Neural progenitor cell (in vitro differentiated cells): ENCODE measurements around the gene FBXO39. TPM values are rescaled to one million over a fixed set of nuclear protein-coding genes. Genes with fewer than 3 reads are reported as not detected.

Experiments
- DNase-seq: peaks from one replicate; pipeline ENCODE4 v3.0.0-alpha.2; 2016; ENCODE audit warnings: low spot score
- H2AFZ ChIP-seq: fragments of 200-600 bp; sonication (generic); replicated peaks from 2 replicates; pipeline ENCODE4 v1.6.1; 2016; ENCODE audit warnings: antibody characterized with exemption
- H3F3A ChIP-seq: fragments of 200-600 bp; sonication (generic); 2 replicates; pipeline ENCODE4 v1.6.1; 2016; ENCODE audit warnings: antibody characterized with exemption, low read depth
- H3K27ac ChIP-seq: fragments of 200-600 bp; sonication (generic); 2 replicates; pipeline ENCODE4 v1.5.1; 2016; ENCODE audit warnings: mild to moderate bottlenecking
- H3K27me3 ChIP-seq: fragments of 200-600 bp; sonication (generic); 2 replicates; pipeline ENCODE4 v1.6.1; 2016; ENCODE audit warnings: mild to moderate bottlenecking, moderate library complexity
- H3K36me3 ChIP-seq: fragments of 200-600 bp; sonication (generic); 2 replicates; pipeline ENCODE4 v1.5.1; 2016
- H3K4me1 ChIP-seq: fragments of 200-600 bp; sonication (generic); 2 replicates; pipeline ENCODE4 v1.6.1; 2016; ENCODE audit warnings: mixed run types
- H3K4me2 ChIP-seq: fragments of 200-600 bp; sonication (generic); 2 replicates; pipeline ENCODE4 v1.6.1; 2016
- H3K4me3 ChIP-seq: fragments of 200-600 bp; sonication (generic); 2 replicates; pipeline ENCODE4 v1.5.1; 2016
- H3K79me2 ChIP-seq: fragments of 200-600 bp; sonication (generic); 2 replicates; pipeline ENCODE4 v1.6.1; 2016; ENCODE audit warnings: low read depth
- H3K9ac ChIP-seq: fragments of 200-600 bp; sonication (generic); 2 replicates; pipeline ENCODE4 v1.6.1; 2016
- H3K9me3 ChIP-seq: fragments of 200-600 bp; sonication (generic); 2 replicates; pipeline ENCODE4 v1.5.1; 2016; ENCODE audit warnings: low read depth
- H4K20me1 ChIP-seq: fragments of 200-600 bp; sonication (generic); 2 replicates; pipeline ENCODE4 v1.6.1; 2016; ENCODE audit warnings: low read depth
- H3K27ac Mint-ChIP-seq: 3 replicates; pipeline ENCODE4 v1.8.0; 2021; ENCODE audit warnings: mixed read lengths
- H3K27me3 Mint-ChIP-seq: 2 replicates; pipeline ENCODE4 v1.8.0; 2022; ENCODE audit warnings: low read depth, mild to moderate bottlenecking, inconsistent platforms, moderate library complexity, mixed read lengths; ENCODE audit not compliant: insufficient read depth
- H3K36me3 Mint-ChIP-seq: 3 replicates; pipeline ENCODE4 v1.8.0; 2021; ENCODE audit warnings: mixed read lengths
- H3K4me1 Mint-ChIP-seq: 3 replicates; pipeline ENCODE4 v1.8.0; 2021; ENCODE audit warnings: mixed read lengths
- H3K4me3 Mint-ChIP-seq: 3 replicates; pipeline ENCODE4 v1.8.0; 2021; ENCODE audit warnings: mild to moderate bottlenecking, moderate library complexity, mixed read lengths
- H3K9me3 Mint-ChIP-seq: 3 replicates; pipeline ENCODE4 v1.8.0; 2020; ENCODE audit warnings: mixed read lengths
- EZH2 ChIP-seq: fragments of 200-600 bp; sonication (generic); IDR thresholded peaks from 2 replicates; pipeline ENCODE4 v1.6.1; 2017; ENCODE audit warnings: antibody characterized with exemption, mild to moderate bottlenecking, moderate library complexity
- EZH2phosphoT487 ChIP-seq: fragments of 200-600 bp; sonication (generic); IDR thresholded peaks from 2 replicates; pipeline ENCODE4 v1.6.1; 2017; ENCODE audit warnings: antibody characterized with exemption
- total RNA-seq: library from RNA; depleted of rRNA; stranded (reverse); fragments of >200 nt; gene quantifications from 2 replicates; pipeline ENCODE4 v1.2.3, GENCODE V29; 2015; ENCODE audit warnings: low replicate concordance
- TF ChIP-seq, protein P1 (sequence below): fragments of 200-600 bp; sonication (generic); IDR thresholded peaks from 2 replicates; pipeline ENCODE4 v1.5.1; 2017; ENCODE audit warnings: antibody characterized with exemption, mild to moderate bottlenecking

Gene FBXO39
- total RNA-seq, 1 donor from 2014 or later = not detected

DNA sequence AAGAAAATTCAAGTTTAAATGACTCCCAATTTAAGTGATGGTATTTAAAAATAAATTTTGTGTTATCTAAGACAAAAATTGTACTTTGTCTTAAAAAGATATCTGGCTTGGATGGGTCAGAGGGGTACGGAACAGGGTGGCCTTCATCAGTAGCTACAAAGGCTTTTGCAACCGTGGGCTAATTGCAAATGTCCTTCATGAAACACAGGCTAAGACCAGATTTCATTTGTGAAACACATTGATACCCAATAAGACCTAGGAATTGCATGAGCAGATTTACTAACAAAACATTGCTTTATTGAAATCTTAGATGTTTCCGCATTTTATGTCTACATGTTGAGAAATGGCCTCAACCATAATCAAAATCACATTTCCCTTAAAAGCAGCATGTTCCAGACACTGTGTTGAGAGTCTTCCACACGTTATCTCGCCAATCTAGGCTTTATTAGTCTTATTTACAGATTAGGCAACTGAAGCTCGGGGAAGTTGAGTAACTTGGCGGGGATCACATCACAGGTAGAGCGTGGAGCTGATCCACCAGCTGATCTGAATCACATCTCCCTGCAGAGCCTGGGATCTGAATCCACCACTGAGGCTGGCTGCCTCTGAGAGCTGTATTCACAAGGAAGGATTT lies 21.8 kb downstream of the FBXO39 start:
- DNase-seq = no peak
- Mint-ChIP-seq H3K4me3 (no peak overlapping the region), H3K9me3 (no peaks in the 10 kb centered on the region), H3K36me3 (no peaks in the 10 kb centered on the region), H3K27ac (no peak overlapping the region), H3K4me1 (no peaks in the 10 kb centered on the region), H3K27me3 (peaks cover 4% of the 10 kb centered on the region)
- no peaks in the 10 kb centered on the region for H4K20me1 ChIP-seq
- H3K4me2 ChIP-seq = no peak overlapping the region
- no peaks in the 10 kb centered on the region for H3F3A ChIP-seq
- H3K4me3 ChIP-seq = no peak overlapping the region
- H3K27ac ChIP-seq = no peak overlapping the region
- H3K9ac ChIP-seq = no peak overlapping the region
- H3K9me3 ChIP-seq = no peaks in the 10 kb centered on the region
- H3K27me3 ChIP-seq = no peaks in the 10 kb centered on the region
- no peaks in the 10 kb centered on the region for H3K36me3 ChIP-seq
- H3K79me2 ChIP-seq = no peaks in the 10 kb centered on the region
- peaks cover 3% of the 10 kb centered on the region for H3K4me1 ChIP-seq
- H2AFZ ChIP-seq = no peak overlapping the region
- TF ChIP-seq EZH2 = no peak
- no peak for TF ChIP-seq EZH2phosphoT487
- TF ChIP-seq, protein P1, sequence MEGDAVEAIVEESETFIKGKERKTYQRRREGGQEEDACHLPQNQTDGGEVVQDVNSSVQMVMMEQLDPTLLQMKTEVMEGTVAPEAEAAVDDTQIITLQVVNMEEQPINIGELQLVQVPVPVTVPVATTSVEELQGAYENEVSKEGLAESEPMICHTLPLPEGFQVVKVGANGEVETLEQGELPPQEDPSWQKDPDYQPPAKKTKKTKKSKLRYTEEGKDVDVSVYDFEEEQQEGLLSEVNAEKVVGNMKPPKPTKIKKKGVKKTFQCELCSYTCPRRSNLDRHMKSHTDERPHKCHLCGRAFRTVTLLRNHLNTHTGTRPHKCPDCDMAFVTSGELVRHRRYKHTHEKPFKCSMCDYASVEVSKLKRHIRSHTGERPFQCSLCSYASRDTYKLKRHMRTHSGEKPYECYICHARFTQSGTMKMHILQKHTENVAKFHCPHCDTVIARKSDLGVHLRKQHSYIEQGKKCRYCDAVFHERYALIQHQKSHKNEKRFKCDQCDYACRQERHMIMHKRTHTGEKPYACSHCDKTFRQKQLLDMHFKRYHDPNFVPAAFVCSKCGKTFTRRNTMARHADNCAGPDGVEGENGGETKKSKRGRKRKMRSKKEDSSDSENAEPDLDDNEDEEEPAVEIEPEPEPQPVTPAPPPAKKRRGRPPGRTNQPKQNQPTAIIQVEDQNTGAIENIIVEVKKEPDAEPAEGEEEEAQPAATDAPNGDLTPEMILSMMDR = no peak

DNA sequence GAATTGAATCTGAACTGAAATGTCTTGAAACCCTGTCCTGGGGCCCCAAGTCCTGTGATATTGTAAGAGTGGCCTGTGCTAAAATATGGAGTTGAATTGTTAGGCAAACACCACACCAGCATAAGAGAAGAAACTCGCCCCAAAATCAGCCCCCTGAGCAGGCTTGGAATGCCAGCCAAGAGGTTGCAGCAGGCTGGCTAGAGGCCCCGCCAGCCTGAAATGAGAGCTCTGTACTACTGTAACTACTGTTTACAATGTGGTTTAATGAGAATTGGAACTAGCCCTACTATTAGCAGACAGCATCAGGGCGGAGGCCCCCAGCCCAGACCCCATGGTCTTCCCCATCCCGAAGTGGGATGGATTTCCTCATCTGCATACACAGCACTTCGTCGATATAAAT lies 23.7 kb downstream of the FBXO39 start:
- Histone ChIP-seq H3K9ac (no peak overlapping the region), H3K79me2 (no peaks in the 10 kb centered on the region), H4K20me1 (no peaks in the 10 kb centered on the region), H3K9me3 (no peaks in the 10 kb centered on the region), H3K27ac (no peak overlapping the region), H2AFZ (peak overlapping the region; percentile 46), H3K27me3 (no peaks in the 10 kb centered on the region), H3F3A (no peaks in the 10 kb centered on the region), H3K4me1 (peaks cover 3% of the 10 kb centered on the region), H3K36me3 (no peaks in the 10 kb centered on the region), H3K4me3 (no peak overlapping the region), H3K4me2 (no peak overlapping the region)
- TF ChIP-seq EZH2 = no peak
- no peak for TF ChIP-seq EZH2phosphoT487
- TF ChIP-seq, protein P1 = no peak
- no peak overlapping the region for H3K27ac Mint-ChIP-seq
- H3K4me1 Mint-ChIP-seq = no peaks in the 10 kb centered on the region
- peaks cover 4% of the 10 kb centered on the region for H3K27me3 Mint-ChIP-seq
- H3K9me3 Mint-ChIP-seq = no peaks in the 10 kb centered on the region
- H3K4me3 Mint-ChIP-seq = no peak overlapping the region
- DNase-seq = no peak
- H3K36me3 Mint-ChIP-seq = no peaks in the 10 kb centered on the region

DNA sequence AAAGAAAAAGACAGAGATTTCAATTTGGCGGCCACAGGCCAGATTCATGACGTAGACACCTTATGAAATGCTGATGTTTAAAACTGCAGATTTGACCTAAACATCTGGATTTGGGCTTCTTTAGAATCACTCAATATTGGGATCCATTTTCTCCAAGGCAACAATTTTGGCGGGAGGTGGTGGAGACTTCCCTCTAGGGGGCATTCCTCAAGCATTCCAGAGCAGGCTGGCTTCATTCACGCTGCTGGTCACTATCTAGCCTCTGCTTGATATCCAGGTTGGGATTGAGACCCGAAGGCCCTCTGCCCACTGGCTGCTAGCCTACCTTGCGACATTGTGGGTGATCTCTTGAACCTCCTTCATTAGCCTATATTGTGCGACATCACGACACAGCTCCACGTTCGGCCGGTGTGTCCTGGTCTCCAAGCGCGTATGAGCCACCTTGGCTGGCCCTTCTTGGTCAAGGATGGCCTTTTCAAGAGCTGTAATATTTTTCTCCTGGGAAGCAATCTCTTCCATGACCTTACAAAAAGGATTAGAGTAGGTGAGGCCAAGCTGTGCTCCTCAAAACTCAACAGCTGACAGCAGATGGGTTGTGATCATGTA lies 24.5 kb downstream of the FBXO39 start:
- Mint-ChIP-seq H3K36me3 (no peaks in the 10 kb centered on the region), H3K9me3 (no peaks in the 10 kb centered on the region), H3K4me3 (no peak overlapping the region), H3K4me1 (no peaks in the 10 kb centered on the region), H3K27me3 (peaks cover 4% of the 10 kb centered on the region), H3K27ac (no peak overlapping the region)
- DNase-seq = peak; percentile 52
- no peak overlapping the region for H3K9ac ChIP-seq
- peaks cover 3% of the 10 kb centered on the region for H3K4me1 ChIP-seq
- H2AFZ ChIP-seq = peak overlapping the region; percentile 46
- no peak overlapping the region for H3K4me3 ChIP-seq
- H3K79me2 ChIP-seq = no peaks in the 10 kb centered on the region
- no peaks in the 10 kb centered on the region for H3K9me3 ChIP-seq
- H3K36me3 ChIP-seq = no peaks in the 10 kb centered on the region
- H4K20me1 ChIP-seq = no peaks in the 10 kb centered on the region
- no peak overlapping the region for H3K27ac ChIP-seq
- no peaks in the 10 kb centered on the region for H3K27me3 ChIP-seq
- H3K4me2 ChIP-seq = no peak overlapping the region
- TF ChIP-seq EZH2phosphoT487 (no peak), EZH2 (no peak)
- TF ChIP-seq, protein P1 = peak; percentile 58
- no peaks in the 10 kb centered on the region for H3F3A ChIP-seq
